Esophagus squamous epithelium (tissue), 4 donors: ENCODE data around the gene MORN5.

Experiments
- POLR2A ChIP-seq, 4 donors: fragments of 450-650 bp; IDR thresholded peaks; one replicate each; pipeline ENCODE4 v1.6.1; 2017; ENCODE audit warnings: antibody characterized with exemption in 4 of 4, mild to moderate bottlenecking in 4 of 4, moderate library complexity in 3 of 4
- TF ChIP-seq, protein P1 (sequence below), 6 experiments: fragments of 450-650 bp in 4 of 6; fragments of 200-600 bp in 2 of 6; sonication (generic) in 2 of 6; IDR thresholded peaks; one replicate each; pipeline ENCODE4 v1.5.1; 2016 to 2019; ENCODE audit warnings: antibody characterized with exemption in 6 of 6, mild to moderate bottlenecking in 4 of 6, moderate library complexity in 4 of 6

- TF ChIP-seq, protein P1, sequence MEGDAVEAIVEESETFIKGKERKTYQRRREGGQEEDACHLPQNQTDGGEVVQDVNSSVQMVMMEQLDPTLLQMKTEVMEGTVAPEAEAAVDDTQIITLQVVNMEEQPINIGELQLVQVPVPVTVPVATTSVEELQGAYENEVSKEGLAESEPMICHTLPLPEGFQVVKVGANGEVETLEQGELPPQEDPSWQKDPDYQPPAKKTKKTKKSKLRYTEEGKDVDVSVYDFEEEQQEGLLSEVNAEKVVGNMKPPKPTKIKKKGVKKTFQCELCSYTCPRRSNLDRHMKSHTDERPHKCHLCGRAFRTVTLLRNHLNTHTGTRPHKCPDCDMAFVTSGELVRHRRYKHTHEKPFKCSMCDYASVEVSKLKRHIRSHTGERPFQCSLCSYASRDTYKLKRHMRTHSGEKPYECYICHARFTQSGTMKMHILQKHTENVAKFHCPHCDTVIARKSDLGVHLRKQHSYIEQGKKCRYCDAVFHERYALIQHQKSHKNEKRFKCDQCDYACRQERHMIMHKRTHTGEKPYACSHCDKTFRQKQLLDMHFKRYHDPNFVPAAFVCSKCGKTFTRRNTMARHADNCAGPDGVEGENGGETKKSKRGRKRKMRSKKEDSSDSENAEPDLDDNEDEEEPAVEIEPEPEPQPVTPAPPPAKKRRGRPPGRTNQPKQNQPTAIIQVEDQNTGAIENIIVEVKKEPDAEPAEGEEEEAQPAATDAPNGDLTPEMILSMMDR (IDR thresholded peaks at IDR 0.05): no peak
- no peak for TF ChIP-seq POLR2A (IDR thresholded peaks at IDR 0.05)
These were observed 56.0 kb downstream of the MORN5 start for GRCh38 chr9:122215663-122216062.
